Kasumi-1 (cell line): ENCODE data around the gene VANGL2.

Experiments
- DNase-seq, 2 experiments: peaks; one replicate each; lab custom pipeline; 2025; lab: John Stamatoyannopoulos, UW

The VANGL2 gene

DNA sequence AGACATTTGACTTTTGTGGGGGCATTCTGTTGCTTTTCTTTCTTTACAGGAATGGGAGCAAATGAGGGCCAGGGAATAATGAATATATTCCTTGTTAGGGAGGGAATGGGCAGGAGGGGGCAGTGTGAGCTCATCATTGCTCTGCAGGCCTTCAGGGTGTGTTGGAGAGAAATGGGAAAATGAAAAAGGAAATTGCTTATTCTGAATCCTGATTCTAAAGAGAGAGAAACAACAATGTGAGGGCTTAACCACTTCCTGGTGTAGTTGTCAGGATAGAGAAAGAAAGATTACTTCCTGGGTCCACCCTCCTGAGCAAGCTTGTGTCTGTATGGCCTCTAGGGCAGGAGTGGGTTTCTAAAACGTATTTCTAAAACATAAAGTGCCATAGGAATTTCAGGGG lies 28.3 kb downstream of the VANGL2 start:
- peak; percentile 49 to 62 for DNase-seq

DNA sequence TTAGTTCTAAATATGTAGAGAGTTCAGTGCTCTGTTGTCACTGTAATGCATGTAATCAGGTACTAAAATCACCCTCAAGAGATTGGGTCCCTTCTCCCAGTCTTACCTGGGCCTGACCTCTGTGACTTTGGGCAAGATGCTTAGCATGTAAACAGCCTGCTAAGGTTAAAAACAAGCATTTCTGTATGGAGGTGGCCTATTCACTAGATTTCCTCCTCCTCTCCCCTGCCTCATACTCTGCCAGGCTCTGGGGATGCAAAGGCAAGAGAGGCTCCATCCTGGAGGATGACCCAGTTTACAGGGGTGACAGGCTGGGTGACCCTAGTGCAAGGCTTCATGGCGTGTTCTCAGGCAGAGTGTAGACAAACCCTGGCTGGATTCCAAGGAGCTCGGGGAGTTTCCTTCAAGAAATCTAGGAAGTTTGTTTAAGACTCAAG lies 28.8 kb downstream of the VANGL2 start:
- DNase-seq, result no peak

- no peak for DNase-seq
Measured at GRCh38 chr1:160429702-160430535, 29.6 kb downstream of the VANGL2 start.

- no peak for DNase-seq
Measured at GRCh38 chr1:160431006-160431405, 30.6 kb downstream of the VANGL2 start.

GRCh38 chr1:160431571-160431970 lies 31.2 kb downstream of the VANGL2 start:
- DNase-seq, result no peak

DNA sequence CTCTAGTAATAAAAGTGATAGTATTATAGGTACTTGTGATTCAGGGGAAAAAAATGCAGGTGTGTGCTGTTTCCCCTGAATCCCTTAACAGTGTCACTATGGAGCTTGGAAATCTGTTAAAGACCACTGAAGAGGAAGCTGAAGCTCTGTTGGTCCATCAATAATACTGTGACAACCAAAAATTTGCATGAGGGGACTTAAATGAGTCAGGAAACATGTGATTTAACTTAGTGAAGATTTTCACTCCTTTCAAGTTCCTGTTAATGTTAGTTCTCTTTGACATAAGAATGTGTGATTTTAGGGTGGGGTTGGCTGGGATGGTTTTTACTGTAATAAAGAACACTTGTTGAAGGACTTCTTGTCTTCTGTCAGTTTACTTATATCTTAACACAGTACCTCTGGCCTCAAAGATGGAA lies 32.0 kb downstream of the VANGL2 start:
- DNase-seq, result no peak

- DNase-seq, result no peak
Measured at GRCh38 chr1:160436966-160437365, 36.6 kb downstream of the VANGL2 start.

DNA sequence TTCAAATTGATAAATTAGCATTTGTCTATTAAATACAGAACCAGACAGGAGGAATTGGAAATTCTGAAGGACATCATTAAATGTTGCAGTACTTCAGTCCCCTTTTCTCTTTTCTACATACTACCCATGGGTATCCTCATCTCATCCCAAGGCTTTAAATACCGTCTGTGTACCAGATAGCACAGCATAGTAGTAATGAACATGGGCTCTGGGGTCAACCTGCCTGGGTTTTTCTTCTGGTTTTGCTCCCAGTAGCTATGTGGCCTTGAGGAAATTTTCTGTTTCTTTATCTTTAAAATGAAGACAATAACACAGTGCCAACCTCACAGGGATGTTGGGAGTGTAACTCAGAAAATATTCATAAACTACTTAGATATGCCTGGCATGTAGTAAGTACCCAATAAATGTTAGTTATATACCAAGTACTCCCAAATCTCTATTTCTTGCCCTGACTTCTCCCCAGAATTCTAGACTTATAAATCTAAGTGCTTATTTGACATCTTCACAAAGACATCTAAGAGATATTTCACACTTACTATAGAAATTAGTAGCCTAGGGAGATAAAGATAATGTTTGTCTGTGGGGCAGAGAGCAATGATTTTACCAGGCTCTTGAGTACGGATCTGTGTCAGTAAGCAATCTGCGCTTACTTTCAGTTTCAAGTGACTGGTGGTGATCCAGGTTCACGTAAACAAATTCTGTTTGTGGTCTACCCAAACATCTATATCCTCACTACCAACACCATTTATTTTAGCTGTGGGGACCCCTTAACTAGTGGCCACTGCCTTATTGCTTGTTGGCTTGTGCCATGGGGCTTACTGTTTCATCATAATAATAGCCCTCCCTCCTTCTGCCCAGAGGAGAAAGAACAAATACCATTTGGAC lies 37.3 kb downstream of the VANGL2 start:
- no peak for DNase-seq

DNA sequence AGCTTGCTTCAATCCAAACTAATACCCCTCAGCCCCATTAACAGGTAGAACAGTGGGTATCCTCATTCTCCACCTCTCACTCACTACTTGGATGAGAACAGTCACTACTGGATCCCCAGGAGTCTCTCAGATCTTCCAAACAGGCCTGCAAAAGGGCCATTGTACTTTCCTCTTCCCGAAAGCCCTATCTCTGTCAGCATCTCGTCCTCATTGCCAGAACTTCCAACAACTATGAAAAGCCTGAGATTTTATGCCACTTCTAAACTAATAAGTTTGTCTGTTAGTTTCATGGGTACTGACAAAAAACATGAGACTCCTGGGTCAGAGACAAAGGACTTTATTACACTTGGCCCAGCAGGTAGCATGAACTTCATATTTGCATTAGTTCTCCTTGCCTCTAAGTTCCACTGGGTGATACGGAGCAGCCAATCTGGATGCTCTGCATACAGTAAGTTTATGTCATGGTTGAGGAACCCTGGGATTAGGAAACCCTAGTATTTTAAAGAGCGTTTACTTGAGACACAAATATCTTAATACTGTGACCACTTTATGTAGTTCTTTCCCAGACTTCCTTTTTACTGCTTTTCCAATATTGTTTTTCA lies 38.1 kb downstream of the VANGL2 start:
- DNase-seq, result no peak

DNA sequence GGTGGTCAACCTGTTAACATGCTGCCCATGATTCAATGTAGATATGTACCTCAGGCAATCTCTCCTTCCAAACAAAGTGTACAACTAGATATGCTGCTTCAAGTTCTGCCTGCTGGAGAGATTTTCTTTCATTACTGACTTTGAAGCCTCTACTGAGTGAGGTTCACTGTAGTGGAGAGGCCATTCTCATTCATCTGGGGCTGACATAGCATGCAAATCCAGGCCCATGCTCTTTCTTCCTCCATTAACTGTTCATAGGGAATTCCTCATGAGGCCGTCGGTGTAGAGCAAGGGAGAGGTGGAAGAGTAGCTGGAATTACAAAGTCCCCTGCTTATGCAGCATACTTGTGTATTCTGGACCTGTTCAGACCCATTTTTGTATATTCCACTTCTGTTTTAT lies 38.6 kb downstream of the VANGL2 start:
- no peak for DNase-seq

DNA sequence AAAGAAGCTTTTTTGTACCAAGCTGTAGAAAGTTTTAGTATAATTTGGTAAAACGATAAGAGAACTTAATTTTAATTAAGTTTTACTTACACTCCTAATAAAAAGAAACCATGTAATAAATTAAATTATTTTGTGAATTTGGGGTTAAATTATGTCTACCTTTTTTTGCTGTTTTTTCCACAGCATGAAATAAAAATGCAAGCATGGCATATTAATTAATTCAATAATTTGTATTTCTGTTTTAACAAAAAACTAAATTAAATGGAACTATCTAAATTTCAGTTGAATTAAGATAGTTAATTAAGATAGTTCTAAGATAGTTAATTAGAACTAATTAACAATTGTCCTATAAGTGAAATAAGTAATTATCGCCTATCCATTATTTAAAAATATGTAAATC lies 39.4 kb downstream of the VANGL2 start:
- DNase-seq, result no peak

DNA sequence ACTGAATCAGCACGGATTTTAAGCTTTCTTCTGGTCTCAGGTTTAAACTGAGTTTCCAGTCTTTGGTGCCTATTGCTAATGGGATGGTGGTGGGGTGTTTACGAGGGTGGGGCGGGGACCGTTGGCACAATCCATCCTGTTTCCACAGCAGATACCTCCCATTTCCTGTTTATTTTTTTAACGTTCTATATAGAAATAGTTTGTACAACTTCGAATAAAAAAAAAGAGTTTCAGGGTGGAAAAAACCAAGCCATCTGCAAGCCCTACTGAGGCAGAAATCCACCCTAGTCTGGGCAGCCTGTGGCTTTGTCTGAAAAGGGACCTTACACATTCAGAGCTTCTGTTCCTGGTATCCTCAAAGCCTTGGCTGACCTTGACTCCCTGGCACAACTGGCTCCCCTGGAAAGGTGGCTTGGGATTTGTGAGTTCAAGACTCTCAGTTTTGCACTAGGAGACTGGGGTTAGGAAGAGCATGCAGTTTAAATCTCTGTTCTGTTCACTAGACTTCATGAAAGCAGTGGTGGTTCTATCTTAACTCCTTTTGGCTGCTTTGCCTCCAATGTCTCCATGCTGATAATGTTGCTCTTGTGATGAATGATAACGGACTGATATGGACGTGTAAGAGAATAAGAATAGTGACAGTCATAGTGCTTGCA lies 46.7 kb downstream of the VANGL2 start:
- no peak for DNase-seq

DNA sequence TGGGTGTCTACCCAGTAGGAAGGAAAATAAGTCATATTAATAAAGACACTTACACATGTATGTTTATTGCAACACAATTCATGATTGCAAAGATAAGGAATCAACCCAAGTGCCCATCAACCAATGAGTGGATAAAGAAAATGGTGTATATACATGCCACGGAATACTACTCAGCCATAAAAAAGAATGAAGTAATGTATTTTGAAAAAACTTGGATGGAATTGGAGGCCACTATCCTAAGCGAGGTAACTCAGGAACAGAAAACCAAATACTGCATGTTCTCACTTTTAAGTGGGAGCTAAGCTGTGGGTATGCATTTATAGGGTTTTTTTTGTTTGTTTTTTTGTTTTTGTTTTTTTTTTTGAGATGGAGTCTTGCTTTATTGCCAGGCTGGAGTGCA lies 49.1 kb downstream of the VANGL2 start:
- no peak for DNase-seq

DNA sequence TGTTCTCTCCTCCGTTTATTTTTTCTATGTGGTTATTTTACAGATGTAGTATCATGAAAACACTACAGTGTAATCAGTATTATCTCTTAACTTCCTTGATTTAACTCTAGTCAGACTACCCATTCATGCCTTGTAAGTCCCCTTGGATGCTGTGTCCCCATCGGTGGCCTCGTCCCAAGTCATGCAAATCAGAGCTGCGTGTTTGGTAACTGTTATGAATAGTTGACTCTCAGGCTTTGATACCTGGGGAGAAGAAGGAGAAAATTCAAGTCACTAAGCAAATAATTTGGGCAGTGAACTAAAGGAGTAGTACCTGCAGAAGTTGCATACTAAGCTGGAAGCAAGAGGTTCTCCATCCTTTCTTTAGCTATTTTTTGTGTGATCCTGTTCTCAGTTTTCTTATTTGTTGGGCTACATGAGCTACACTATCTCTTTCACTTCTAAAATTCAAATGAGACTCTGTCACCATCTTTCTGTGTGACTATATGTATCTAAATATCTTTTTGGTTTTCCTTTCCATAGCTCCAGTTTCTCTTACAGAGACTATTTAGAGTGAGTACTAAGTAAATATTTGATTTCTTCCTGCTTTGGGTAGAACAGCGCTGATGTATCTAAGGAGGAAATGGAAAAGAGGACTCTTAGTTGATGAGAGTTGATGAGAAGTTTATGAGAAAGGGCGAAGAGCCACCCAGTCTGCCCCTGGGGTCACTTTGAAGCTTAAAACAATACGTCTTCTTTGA lies 50.9 kb downstream of the VANGL2 start:
- DNase-seq, result no peak

DNA sequence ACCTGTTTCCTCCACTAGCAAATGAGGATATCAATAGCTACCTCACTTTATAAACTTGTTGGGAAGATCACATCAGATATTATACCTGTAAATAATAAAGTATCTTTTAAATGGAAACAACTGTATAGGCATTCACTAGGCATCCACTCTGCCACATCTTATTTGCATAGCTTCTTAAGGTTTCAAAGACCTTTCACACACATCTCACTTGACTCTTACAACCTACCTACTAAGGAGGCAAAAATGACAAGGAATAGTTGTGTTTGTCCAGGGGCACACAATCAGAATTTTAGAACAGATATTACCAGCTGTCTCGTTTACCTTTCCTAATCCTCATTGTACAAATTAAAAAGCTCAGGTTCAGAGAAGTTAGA lies 51.5 kb downstream of the VANGL2 start:
- DNase-seq, result no peak

DNA sequence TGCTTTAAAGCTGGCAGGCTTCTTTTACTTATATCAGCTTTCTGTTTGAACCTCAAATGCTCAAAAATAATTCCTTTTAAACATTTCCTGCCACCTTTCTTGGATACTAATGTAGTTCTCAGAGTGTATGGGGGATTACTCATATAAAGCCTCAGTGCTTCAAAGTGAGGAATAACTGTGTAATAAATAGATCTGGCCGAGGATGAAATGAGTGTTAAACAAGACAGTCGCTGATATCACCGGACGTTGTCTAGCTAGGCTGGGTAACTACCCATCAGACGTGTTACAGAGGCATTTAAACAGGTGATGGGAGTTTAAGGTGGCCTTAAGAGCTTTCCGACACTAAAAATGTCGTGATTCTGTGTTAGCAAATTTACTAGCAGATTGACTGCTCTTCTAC lies 53.1 kb downstream of the VANGL2 start:
- no peak for DNase-seq

DNA sequence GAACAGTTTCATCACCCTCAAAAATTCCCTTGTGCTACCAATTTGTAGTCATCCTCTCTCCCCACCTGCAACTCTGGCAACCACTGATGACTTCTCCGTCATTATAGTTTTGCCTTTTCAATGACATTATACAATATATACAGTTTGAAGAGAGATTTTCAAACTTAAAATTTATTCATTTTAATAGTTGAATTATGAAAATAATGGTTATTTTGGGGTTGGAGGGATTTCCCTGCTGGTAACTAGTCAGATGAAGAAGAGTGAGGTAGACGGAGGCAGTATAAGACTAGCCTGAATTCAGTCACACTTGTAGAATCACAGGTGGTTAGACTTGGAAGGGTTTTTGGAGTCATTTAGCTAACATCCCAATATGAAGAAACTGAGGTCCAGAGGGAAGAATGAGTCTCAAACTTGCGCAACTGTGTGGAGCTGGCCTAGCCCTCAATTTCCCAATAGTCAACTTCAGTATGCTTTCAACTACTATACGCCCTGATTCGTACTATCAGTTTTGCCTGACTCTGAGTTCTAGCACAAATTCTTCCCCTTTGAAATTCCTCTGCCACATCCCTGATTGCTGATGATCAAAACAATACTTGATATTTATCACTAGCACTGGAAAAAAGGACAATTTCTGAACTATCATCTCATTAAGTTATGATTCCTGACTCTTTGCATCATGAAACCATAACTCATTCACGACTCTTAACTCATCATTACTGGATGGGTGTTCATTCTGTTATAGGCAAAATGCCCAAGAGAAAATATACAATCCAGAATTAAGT lies 54.2 kb downstream of the VANGL2 start:
- DNase-seq, result no peak

- no peak for DNase-seq
Measured at GRCh38 chr1:160455153-160455517, 54.8 kb downstream of the VANGL2 start.

GRCh38 chr1:160459056-160459455 lies 58.7 kb downstream of the VANGL2 start:
- no peak for DNase-seq

DNA sequence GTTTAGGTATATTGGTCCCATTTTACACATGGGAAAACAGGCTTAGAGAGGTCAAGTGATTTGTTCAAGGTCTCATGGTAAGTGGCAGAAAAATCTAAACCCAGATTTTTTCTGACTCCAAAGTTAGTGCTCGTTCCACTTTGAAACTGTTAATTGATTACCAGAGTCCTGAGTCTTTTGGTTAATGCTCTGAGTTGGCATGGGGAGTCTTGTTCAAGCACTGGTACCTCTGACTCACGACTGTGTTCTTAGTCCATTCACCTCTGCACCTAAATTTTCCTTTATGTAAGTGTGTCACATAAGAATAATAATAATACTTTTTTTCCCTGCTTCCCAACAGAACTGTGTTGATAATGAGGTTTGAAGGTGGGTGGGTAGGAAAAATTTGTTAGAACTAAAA lies 59.3 kb downstream of the VANGL2 start:
- no peak for DNase-seq

DNA sequence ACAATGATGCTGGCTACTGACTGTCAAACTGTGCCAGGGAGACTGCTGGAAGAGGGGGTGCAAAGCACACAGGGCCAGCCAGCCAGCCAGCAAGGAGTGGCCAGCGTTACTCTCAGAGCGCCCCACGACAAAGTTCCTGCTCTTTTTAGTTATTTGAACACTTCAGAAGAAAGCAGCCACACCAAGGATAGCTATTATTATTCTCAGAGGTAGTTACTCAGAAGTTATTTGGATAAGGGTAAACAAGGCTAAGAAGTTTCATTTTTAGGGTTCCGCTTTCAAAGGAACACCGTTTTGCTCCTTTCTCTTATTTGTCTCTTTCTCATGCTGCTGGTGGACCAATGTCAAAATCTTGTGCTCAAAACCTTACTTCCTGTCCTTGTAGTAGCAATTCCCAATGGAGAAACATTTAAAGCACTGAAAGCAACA lies 59.9 kb downstream of the VANGL2 start:
- no peak for DNase-seq
